HG02571 (cell line): Measurements from ENCODE around the gene REPIN1.

Source experiments
- ATAC-seq: cut with Tn5 transposase; IDR thresholded peaks from one replicate; pipeline ENCODE4 v1.9.1; 2021; ENCODE audit warnings: mild to moderate bottlenecking, moderate library complexity; ENCODE audit not compliant: unreplicated experiment

Gene REPIN1

DNA sequence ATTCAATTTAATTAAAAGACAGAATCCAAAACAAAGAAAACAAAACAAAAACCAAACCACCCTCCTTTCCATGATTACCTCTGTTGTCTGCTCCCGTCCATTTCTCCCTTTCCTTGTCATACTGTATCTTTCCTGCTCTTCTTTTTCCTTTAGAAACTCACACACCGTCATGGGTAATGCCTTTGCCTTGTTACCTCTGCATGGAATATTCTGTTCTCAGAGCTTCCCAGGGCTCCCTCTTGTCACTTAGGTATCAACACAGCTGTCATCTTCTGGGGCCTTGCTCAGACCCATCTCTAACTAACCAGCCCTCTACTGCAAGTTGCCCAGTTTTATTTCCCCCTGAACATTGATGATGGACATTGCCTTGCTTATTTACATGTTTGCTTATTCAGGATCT is 51.6 kb downstream of the REPIN1 start:
- no peak for ATAC-seq

DNA sequence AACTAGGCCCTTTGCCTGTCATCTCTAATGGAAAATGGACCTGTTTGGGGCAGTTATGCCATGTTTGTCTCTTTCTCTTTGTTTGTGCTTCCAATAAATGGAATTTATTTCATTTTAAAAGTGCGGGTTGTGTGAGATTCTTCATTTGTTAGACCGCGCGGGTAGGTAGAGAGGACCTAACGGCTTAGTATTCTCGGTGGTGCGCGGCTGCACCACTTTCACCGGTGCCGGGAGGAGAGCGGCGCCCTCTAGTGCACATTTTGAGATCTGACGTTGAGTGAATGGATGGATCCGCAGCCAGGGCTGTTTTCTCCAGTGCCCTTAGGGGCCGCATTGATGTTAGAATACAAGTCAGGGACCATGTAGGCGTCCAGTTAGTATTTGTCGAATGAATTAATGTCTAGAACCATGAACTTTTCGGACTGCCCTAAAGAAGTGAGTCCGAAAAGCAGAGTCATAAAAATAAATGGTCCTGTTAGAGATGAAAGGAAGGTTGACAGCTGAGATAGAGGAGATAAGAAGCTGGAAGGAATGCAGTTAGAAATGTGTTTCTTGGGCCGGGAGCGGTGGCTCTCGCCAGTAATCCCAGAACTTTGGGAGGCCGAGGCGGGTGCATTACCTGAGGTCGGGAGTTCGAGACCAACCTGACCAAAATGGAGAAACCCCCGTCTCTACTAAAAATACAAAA is 52.5 kb downstream of the REPIN1 start:
- ATAC-seq: peak; percentile 89

DNA sequence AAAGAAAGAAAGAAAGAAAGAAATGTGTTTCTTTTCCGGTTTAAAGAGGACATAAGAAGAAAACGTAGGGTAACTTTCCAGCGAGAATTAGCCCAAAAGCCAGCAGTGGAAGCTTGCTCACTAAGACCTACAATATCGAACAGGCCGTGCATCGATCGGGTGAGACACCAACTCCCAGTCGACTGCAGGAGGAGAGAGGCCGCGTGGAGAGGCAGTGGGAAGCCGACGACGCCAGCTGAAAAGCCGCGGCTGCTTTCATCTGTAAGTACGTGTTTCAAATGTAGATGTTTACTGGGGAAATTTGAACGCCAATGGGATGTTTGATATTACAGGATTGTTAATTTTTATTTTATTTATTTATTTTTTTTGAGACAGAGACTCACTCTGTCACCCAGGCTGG is 53.2 kb downstream of the REPIN1 start:
- no peak for ATAC-seq
